MM.1S (cell line): ENCODE data around the gene SLC39A3.

Experiments used
- DNase-seq: peaks from one replicate; pipeline ENCODE4 v3.0.0-alpha.2; 2015
- H2AFZ ChIP-seq: fragments of 300-600 bp; sonication (generic); 2 replicates; pipeline ENCODE4 v1.6.0; 2016; ENCODE audit warnings: antibody characterized with exemption, low read length
- H3F3A ChIP-seq: fragments of 300-600 bp; sonication (generic); 2 replicates; pipeline ENCODE4 v1.6.1; 2016; ENCODE audit warnings: mild to moderate bottlenecking, antibody characterized with exemption, low read length, moderate library complexity, mixed read lengths; ENCODE audit not compliant: insufficient read depth
- H3K27ac ChIP-seq: fragments of 300-600 bp; sonication (generic); 2 replicates; pipeline ENCODE4 v1.5.1; 2016; ENCODE audit warnings: mild to moderate bottlenecking, low read length
- H3K27me3 ChIP-seq: fragments of 300-600 bp; sonication (generic); replicated peaks from 2 replicates; pipeline ENCODE4 v1.6.0; 2016; ENCODE audit warnings: low read length; ENCODE audit not compliant: insufficient read depth
- H3K36me3 ChIP-seq: fragments of 300-600 bp; sonication (generic); replicated peaks from 2 replicates; pipeline ENCODE4 v1.6.1; 2016; ENCODE audit warnings: mild to moderate bottlenecking, low read length, mixed read lengths; ENCODE audit not compliant: insufficient read depth
- H3K4me1 ChIP-seq: fragments of 300-600 bp; sonication (generic); 2 replicates; pipeline ENCODE4 v1.6.1; 2016; ENCODE audit warnings: low read length, mixed read lengths
- H3K4me2 ChIP-seq: fragments of 300-600 bp; sonication (generic); 2 replicates; pipeline ENCODE4 v1.6.0; 2016; ENCODE audit warnings: low read depth, low read length
- H3K4me3 ChIP-seq: fragments of 300-600 bp; sonication (generic); 2 replicates; pipeline ENCODE4 v1.5.1; 2016; ENCODE audit warnings: low read length, mixed read lengths
- H3K79me2 ChIP-seq: fragments of 300-600 bp; sonication (generic); 2 replicates; pipeline ENCODE4 v1.6.1; 2016; ENCODE audit warnings: mixed run types, low read length, mixed read lengths
- H3K9ac ChIP-seq: fragments of 300-600 bp; sonication (generic); 2 replicates; pipeline ENCODE4 v1.6.1; 2016; ENCODE audit warnings: low read length, mixed read lengths
- H3K9me2 ChIP-seq: fragments of 300-600 bp; sonication (generic); replicated peaks from 2 replicates; pipeline ENCODE4 v1.6.1; 2016; ENCODE audit warnings: mild to moderate bottlenecking, low read length, mixed read lengths; ENCODE audit not compliant: insufficient read depth
- H3K9me3 ChIP-seq: fragments of 300-600 bp; sonication (generic); replicated peaks from 2 replicates; pipeline ENCODE4 v1.6.1; 2016; ENCODE audit warnings: mild to moderate bottlenecking, low read length, mixed read lengths; ENCODE audit not compliant: insufficient read depth
- H4K20me1 ChIP-seq: fragments of 300-600 bp; sonication (generic); 2 replicates; pipeline ENCODE4 v1.6.1; 2016; ENCODE audit warnings: mild to moderate bottlenecking, low read length, moderate library complexity, mixed read lengths; ENCODE audit not compliant: insufficient read depth
- EZH2 ChIP-seq: fragments of 300-600 bp; sonication (generic); optimal IDR thresholded peaks from 2 replicates; pipeline ENCODE3; 2017; ENCODE audit warnings: low read depth, mild to moderate bottlenecking, antibody characterized with exemption, low read length, mixed read lengths
- EZH2phosphoT487 ChIP-seq: fragments of 300-600 bp; sonication (generic); IDR thresholded peaks from 2 replicates; pipeline ENCODE4 v1.6.1; 2018; ENCODE audit warnings: antibody characterized with exemption, low read length
- TF ChIP-seq, protein P1 (sequence below): fragments of 300-600 bp; sonication (generic); IDR thresholded peaks from 2 replicates; pipeline ENCODE4 v1.5.1; 2016; ENCODE audit warnings: antibody characterized with exemption, low read length, mixed read lengths

The SLC39A3 gene

GRCh38 chr19:2733930-2734588 lies 5.8 kb downstream of the SLC39A3 start:
- H3K36me3 ChIP-seq: no peaks in the 10 kb centered on the region; the same call in 1 of the 2 replicates
- no peak for TF ChIP-seq EZH2phosphoT487
- TF ChIP-seq, protein P1, sequence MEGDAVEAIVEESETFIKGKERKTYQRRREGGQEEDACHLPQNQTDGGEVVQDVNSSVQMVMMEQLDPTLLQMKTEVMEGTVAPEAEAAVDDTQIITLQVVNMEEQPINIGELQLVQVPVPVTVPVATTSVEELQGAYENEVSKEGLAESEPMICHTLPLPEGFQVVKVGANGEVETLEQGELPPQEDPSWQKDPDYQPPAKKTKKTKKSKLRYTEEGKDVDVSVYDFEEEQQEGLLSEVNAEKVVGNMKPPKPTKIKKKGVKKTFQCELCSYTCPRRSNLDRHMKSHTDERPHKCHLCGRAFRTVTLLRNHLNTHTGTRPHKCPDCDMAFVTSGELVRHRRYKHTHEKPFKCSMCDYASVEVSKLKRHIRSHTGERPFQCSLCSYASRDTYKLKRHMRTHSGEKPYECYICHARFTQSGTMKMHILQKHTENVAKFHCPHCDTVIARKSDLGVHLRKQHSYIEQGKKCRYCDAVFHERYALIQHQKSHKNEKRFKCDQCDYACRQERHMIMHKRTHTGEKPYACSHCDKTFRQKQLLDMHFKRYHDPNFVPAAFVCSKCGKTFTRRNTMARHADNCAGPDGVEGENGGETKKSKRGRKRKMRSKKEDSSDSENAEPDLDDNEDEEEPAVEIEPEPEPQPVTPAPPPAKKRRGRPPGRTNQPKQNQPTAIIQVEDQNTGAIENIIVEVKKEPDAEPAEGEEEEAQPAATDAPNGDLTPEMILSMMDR: no peak

GRCh38 chr19:2732883-2733282 lies 6.9 kb downstream of the SLC39A3 start:
- Histone ChIP-seq H3K4me1 (no peaks in the 10 kb centered on the region), H2AFZ (no peak overlapping the region), H3K9me2 (no peaks in the 10 kb centered on the region), H3K4me3 (no peak overlapping the region), H4K20me1 (no peaks in the 10 kb centered on the region), H3K27ac (no peak overlapping the region), H3K36me3 (no peaks in the 10 kb centered on the region; the same call in 1 of the 2 replicates), H3K4me2 (no peak overlapping the region), H3K9ac (no peak overlapping the region), H3K27me3 (peaks cover 3% of the 10 kb centered on the region), H3K79me2 (peaks cover 22% of the 10 kb centered on the region), H3K9me3 (no peaks in the 10 kb centered on the region), H3F3A (no peaks in the 10 kb centered on the region)
- DNase-seq: no peak
- TF ChIP-seq EZH2 (no peak), EZH2phosphoT487 (no peak)
- TF ChIP-seq, protein P1: no peak

More at GRCh38 chr19:2733930-2734588, 5.8 kb downstream of the SLC39A3 start:
- Histone ChIP-seq H3K4me3 (no peak overlapping the region), H4K20me1 (no peaks in the 10 kb centered on the region), H3K4me2 (no peak overlapping the region), H3K4me1 (no peaks in the 10 kb centered on the region), H2AFZ (no peak overlapping the region), H3K9ac (no peak overlapping the region), H3K79me2 (peaks cover 28% of the 10 kb centered on the region), H3K9me2 (no peaks in the 10 kb centered on the region), H3K9me3 (no peaks in the 10 kb centered on the region), H3K27ac (no peak overlapping the region), H3F3A (no peaks in the 10 kb centered on the region), H3K27me3 (no peaks in the 10 kb centered on the region)
- no peak for DNase-seq

GRCh38 chr19:2732157-2732725 lies 7.6 kb downstream of the SLC39A3 start:
- no peak overlapping the region for H3K27ac ChIP-seq
- H3K4me2 ChIP-seq: no peak overlapping the region
- no peaks in the 10 kb centered on the region for H4K20me1 ChIP-seq
- H3K36me3 ChIP-seq: no peaks in the 10 kb centered on the region; the same call in 1 of the 2 replicates
- no peak for DNase-seq
- H3K4me3 ChIP-seq: no peak overlapping the region
- no peak overlapping the region for H3K9ac ChIP-seq
- H3K79me2 ChIP-seq: peaks cover 18% of the 10 kb centered on the region
- H3K27me3 ChIP-seq: peaks cover 9% of the 10 kb centered on the region
- no peaks in the 10 kb centered on the region for H3K4me1 ChIP-seq
- TF ChIP-seq, protein P1: no peak
- TF ChIP-seq EZH2: no peak
- no peak for TF ChIP-seq EZH2phosphoT487
- H2AFZ ChIP-seq: no peak overlapping the region
- no peaks in the 10 kb centered on the region for H3K9me2 ChIP-seq
- no peaks in the 10 kb centered on the region for H3K9me3 ChIP-seq
- H3F3A ChIP-seq: no peaks in the 10 kb centered on the region
